ENCODE measurements around the gene SLC24A4.
"Not testable (repeated sequence)": the region's sequence is repeated elsewhere in the genome, so short reads cannot be mapped to it uniquely, and the experiment has no call there.

Gene SLC24A4

DNA sequence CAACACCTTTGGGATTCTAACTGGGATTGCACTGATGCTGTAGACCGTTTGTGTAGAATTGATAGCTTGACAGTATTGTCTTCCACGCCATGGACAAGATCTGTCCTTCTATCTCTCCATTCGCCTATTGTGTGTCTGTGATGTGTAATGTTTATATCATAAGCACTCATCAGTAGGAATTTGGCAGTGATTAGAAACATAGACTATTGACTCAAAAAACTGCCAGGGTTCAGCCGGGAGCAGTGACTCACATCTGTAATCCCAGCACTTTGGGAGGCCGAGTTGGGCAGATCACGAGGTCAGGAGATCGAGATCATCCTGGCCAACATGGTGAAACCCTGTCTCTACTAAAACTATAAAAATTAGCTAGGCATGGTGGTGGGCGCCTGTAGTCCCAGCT is 213.3 kb downstream of the SLC24A4 start:
- H3K4me1 ChIP-seq (ENCODE audit: control insufficient read depth, insufficient read depth, low read length); POLR2A ChIA-PET; H3K36me3 ChIP-seq (ENCODE audit: control insufficient read depth in 2 of 2, insufficient read depth in 1 of 2, low read length in 2 of 2); H3K9me3 ChIP-seq (ENCODE audit: control insufficient read depth, insufficient read depth, low read depth, low read length); H3K27ac ChIP-seq (ENCODE audit: extremely low read depth, low read depth, low read length); H3K4me3 ChIP-seq (ENCODE audit: low read depth, low read length): not testable (repeated sequence)
- 0 out of 2 replicates have a peak, but pooled peaks have one; percentile 18 for TF ChIP-seq ZNF366 (tag by site-specific recombination; conservative IDR thresholded peaks at IDR 0.05)
- CTCF ChIA-PET, result interaction anchor here (0.6 kb wide), 1 partner anchor 10 kb away, joined by 4 read pairs; no protein-coding TSS in a partner anchor

DNA sequence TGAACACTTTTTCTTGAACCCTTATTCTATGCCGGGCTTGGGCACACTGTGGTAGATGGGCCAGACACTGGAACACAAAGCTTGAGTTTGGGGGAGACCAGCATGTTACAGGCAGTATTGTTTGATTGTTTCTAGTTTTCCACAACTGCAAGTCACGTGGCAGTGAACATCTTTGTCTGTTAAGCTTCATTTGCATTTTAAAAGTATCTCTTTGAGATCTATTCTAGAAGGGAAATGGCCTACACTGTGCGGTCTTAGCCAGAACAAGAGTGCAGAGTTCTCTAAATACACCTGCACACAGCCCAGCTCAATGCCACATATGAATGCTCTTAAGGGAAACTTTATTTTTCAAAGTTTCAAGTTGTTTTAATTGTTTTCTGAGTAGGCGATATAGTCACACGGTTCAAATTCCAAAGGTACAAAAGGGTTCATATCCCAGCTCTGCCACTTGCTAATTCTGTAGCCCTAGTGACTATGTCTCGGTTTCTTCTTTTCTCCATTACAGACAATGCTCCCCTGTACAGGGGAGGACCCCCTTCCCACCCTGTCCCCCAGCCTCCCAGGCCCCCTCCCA is 215.5 kb downstream of the SLC24A4 start:
- H3K36me3 ChIP-seq (ENCODE audit: control insufficient read depth in 2 of 2, insufficient read depth in 1 of 2, low read length in 2 of 2), result no peaks in the 10 kb centered on the region
- CTCF ChIA-PET, result no interaction called here
- TF ChIP-seq ZNF114 (tag by site-specific recombination; IDR thresholded peaks at IDR 0.05), result no peak
- no peak for TF ChIP-seq MZF1 (tag by site-specific recombination; IDR thresholded peaks at IDR 0.05; ENCODE audit: borderline replicate concordance)
- no peaks in the 10 kb centered on the region for H3K9me3 ChIP-seq (ENCODE audit: control insufficient read depth, insufficient read depth, low read depth, low read length)
- H3K4me1 ChIP-seq (ENCODE audit: control insufficient read depth, insufficient read depth, low read length), result no peaks in the 10 kb centered on the region
- POLR2A ChIA-PET, result no interaction called here
- no peak overlapping the region for H3K4me3 ChIP-seq (ENCODE audit: low read depth, low read length)
- no peak overlapping the region for H3K27ac ChIP-seq (ENCODE audit: extremely low read depth, low read depth, low read length)

- POLR2A ChIA-PET, result no interaction called here
- Histone ChIP-seq H3K4me1 (ENCODE audit: control insufficient read depth, insufficient read depth, low read length) (no peaks in the 10 kb centered on the region), H3K27ac (ENCODE audit: extremely low read depth, low read depth, low read length) (no peak overlapping the region), H3K4me3 (ENCODE audit: low read depth, low read length) (no peak overlapping the region), H3K9me3 (ENCODE audit: control insufficient read depth, insufficient read depth, low read depth, low read length) (no peaks in the 10 kb centered on the region), H3K36me3 (ENCODE audit: control insufficient read depth in 2 of 2, insufficient read depth in 1 of 2, low read length in 2 of 2) (no peaks in the 10 kb centered on the region)
- CTCF ChIA-PET, result interaction anchor here (0.9 to 1.1 kb wide), 2 partner anchors 47 to 77 kb away, joined by 3 to 4 read pairs; no protein-coding TSS in a partner anchor
- TF ChIP-seq ZNF501 (tag by site-specific recombination; IDR thresholded peaks at IDR 0.05) (no peak), ZNF658 (tag by site-specific recombination; IDR thresholded peaks at IDR 0.05) (no peak), YY1 (tag by site-specific recombination; IDR thresholded peaks at IDR 0.05) (no peak), ZNF394 (tag by site-specific recombination; IDR thresholded peaks at IDR 0.05; ENCODE audit: borderline replicate concordance) (no peak), ZNF76 (tag by site-specific recombination; IDR thresholded peaks at IDR 0.05; ENCODE audit: borderline replicate concordance, low read depth) (no peak), ZSCAN16 (tag by site-specific recombination; IDR thresholded peaks at IDR 0.05) (no peak), ZNF548 (tag by site-specific recombination; IDR thresholded peaks at IDR 0.05) (no peak), ZNF354C (tag by site-specific recombination; IDR thresholded peaks at IDR 0.05; ENCODE audit: borderline replicate concordance, low read depth) (no peak), HOXD13 (CRISPR knock-in tag; IDR thresholded peaks at IDR 0.05; ENCODE audit: borderline replicate concordance) (no peak), ZNF121 (tag by site-specific recombination; IDR thresholded peaks at IDR 0.05) (no peak), ZNF138 (tag by site-specific recombination; IDR thresholded peaks at IDR 0.05; ENCODE audit: borderline replicate concordance) (no peak), ZNF175 (tag by site-specific recombination; IDR thresholded peaks at IDR 0.05) (no peak), ZNF23 (tag by site-specific recombination; IDR thresholded peaks at IDR 0.05; ENCODE audit: borderline replicate concordance) (no peak), KLF8 (tag by site-specific recombination; IDR thresholded peaks at IDR 0.05) (no peak), ZNF155 (tag by site-specific recombination; IDR thresholded peaks at IDR 0.05) (no peak), ZNF561 (tag by site-specific recombination; IDR thresholded peaks at IDR 0.05; ENCODE audit: borderline replicate concordance) (no peak), ZNF610 (tag by site-specific recombination; IDR thresholded peaks at IDR 0.05; ENCODE audit: borderline replicate concordance) (no peak), ZNF239 (tag by site-specific recombination; IDR thresholded peaks at IDR 0.05) (no peak), ZNF324 (tag by site-specific recombination; IDR thresholded peaks at IDR 0.05) (no peak)
- TF ChIP-seq, protein P1, sequence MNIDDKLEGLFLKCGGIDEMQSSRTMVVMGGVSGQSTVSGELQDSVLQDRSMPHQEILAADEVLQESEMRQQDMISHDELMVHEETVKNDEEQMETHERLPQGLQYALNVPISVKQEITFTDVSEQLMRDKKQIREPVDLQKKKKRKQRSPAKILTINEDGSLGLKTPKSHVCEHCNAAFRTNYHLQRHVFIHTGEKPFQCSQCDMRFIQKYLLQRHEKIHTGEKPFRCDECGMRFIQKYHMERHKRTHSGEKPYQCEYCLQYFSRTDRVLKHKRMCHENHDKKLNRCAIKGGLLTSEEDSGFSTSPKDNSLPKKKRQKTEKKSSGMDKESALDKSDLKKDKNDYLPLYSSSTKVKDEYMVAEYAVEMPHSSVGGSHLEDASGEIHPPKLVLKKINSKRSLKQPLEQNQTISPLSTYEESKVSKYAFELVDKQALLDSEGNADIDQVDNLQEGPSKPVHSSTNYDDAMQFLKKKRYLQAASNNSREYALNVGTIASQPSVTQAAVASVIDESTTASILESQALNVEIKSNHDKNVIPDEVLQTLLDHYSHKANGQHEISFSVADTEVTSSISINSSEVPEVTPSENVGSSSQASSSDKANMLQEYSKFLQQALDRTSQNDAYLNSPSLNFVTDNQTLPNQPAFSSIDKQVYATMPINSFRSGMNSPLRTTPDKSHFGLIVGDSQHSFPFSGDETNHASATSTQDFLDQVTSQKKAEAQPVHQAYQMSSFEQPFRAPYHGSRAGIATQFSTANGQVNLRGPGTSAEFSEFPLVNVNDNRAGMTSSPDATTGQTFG (tag by site-specific recombination; IDR thresholded peaks at IDR 0.05; ENCODE audit: borderline replicate concordance), result no peak
Observed at GRCh38 chr14:92539419-92539818, 216.5 kb downstream of the SLC24A4 start.

All from HEK293 (cell line).